H7 (cell line): ENCODE measurements around the gene BET1L. TPM values are rescaled to one million over a fixed set of nuclear protein-coding genes. Genes with fewer than 3 reads are reported as not detected.
"Not testable (repeated sequence)": the region's sequence is repeated elsewhere in the genome, so short reads cannot be mapped to it uniquely, and the experiment has no call there.

Experiments
- DNase-seq: peaks from one replicate; pipeline ENCODE4 v3.0.0; 2012
- H3K27me3 ChIP-seq: 2 replicates; pipeline ENCODE4 v1.6.0; 2011; ENCODE audit warnings: mild to moderate bottlenecking, low read length; ENCODE audit not compliant: control insufficient read depth, insufficient read depth
- H3K36me3 ChIP-seq: replicated peaks from 2 replicates; pipeline ENCODE4 v1.5.1; 2011; ENCODE audit warnings: low read length; ENCODE audit not compliant: control insufficient read depth, insufficient read depth
- H3K4me3 ChIP-seq: 2 replicates; pipeline ENCODE4 v1.5.1; 2011; ENCODE audit warnings: low read depth, mild to moderate bottlenecking, control low read depth, low read length, moderate library complexity; ENCODE audit not compliant: insufficient read depth
- total RNA-seq: library from RNA; depleted of rRNA; stranded (reverse); fragments of >200 nt; shearing (Covaris generic); gene quantifications from 2 replicates; pipeline ENCODE4 v1.2.3, GENCODE V29; 2014; rRNA removed

Gene BET1L
- 21.5 and 23.7 TPM in 2 replicates for total RNA-seq

- peak; percentile 99 for DNase-seq
- peaks cover 34% of the 10 kb centered on the region for H3K36me3 ChIP-seq
- peak within 1 kb of the TSS; percentile 66 for H3K4me3 ChIP-seq
- no peaks in the 10 kb centered on the region for H3K27me3 ChIP-seq
Measured at GRCh38 chr11:207208-207862, at the start of gene BET1L, which contains the start of gene RIC8A. TSS of gene BET1L (minus strand) at chr11:207399. CDS start at chr11:207321, 78 bp downstream. TSS of gene RIC8A (plus strand) at chr11:207708. CDS start at chr11:208855, 1,147 bp downstream.

- Histone ChIP-seq H3K27me3 (no peaks in the 10 kb centered on the region), H3K4me3 (no peak overlapping the region), H3K36me3 (peaks cover 14% of the 10 kb centered on the region)
- no peak for DNase-seq
Measured at GRCh38 chr11:255816-256215, 48.6 kb upstream of the BET1L start.

DNA sequence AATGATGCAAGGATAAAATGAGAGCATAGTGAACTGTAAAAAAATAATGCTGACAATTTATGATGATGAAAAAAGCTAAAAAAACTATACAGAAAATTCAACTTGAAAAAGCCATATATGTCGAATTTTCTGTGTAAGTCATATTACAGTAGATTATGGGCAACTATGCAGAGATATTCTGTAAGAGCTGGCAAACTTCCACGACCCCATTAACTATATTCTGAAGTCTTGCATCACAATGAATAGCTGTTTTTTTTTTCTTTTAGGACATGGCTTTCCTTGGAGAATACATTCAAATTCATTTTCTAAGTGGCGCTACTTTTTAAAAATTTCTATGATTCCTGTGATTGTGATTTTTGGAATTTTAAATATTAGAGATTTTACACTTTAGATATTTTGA is 48.0 kb upstream of the BET1L start:
- no peak for DNase-seq
- no peaks in the 10 kb centered on the region for H3K27me3 ChIP-seq
- peaks cover 14% of the 10 kb centered on the region for H3K36me3 ChIP-seq
- no peak overlapping the region for H3K4me3 ChIP-seq

GRCh38 chr11:253886-254270 is 46.7 kb upstream of the BET1L start:
- no peak overlapping the region for H3K4me3 ChIP-seq
- no peaks in the 10 kb centered on the region for H3K27me3 ChIP-seq
- no peak for DNase-seq
- H3K36me3 ChIP-seq: peaks cover 19% of the 10 kb centered on the region

DNA sequence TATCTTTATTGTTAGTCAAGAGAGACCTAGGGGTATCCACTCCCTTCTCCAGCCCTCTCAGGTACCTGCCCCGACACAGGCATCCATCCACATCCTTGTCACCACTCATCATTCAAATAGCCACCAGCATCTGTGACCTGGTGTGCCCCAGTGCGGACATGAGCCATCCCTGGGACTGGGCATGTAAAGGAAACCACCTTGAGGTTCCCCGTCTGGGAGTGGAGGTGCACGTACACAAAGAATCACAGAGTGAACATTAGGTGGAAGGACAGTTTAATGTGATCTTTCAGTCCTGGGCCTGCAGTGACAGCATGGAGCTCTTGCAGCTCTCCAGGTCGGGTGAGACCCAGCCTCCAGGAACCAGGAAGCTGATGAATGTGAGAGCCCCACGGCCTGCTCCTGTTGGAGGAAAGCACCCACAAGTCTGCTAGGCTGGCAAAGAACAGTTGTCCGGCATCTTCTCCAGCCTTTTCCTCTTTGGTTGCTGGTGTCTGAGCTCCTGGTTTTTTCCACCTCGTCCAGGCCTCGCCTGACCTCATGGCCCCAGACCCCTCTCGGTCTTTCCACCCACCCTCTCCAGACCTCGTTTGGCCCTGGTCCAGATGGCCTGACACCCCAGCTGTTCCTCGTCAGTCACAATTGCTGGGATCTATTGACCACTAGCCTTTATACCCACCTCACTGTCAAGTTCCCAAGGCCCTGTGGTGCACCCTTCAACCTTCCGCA is 46.1 kb upstream of the BET1L start:
- DNase-seq: no peak
- peaks cover 22% of the 10 kb centered on the region for H3K36me3 ChIP-seq
- no peak overlapping the region for H3K4me3 ChIP-seq
- H3K27me3 ChIP-seq: no peaks in the 10 kb centered on the region

GRCh38 chr11:252666-253065 is 45.5 kb upstream of the BET1L start:
- peaks cover 24% of the 10 kb centered on the region for H3K36me3 ChIP-seq
- DNase-seq: no peak
- H3K27me3 ChIP-seq: no peaks in the 10 kb centered on the region
- no peak overlapping the region for H3K4me3 ChIP-seq

- DNase-seq: no peak
- Histone ChIP-seq H3K4me3 (no peak overlapping the region), H3K27me3 (no peaks in the 10 kb centered on the region), H3K36me3 (peaks cover 28% of the 10 kb centered on the region)
Measured at GRCh38 chr11:251550-251949, 44.4 kb upstream of the BET1L start.

- Histone ChIP-seq H3K4me3 (no peak overlapping the region), H3K36me3 (peaks cover 28% of the 10 kb centered on the region), H3K27me3 (no peaks in the 10 kb centered on the region)
- peak; percentile 83 for DNase-seq
Measured at GRCh38 chr11:250740-251299, 43.6 kb upstream of the BET1L start.

DNA sequence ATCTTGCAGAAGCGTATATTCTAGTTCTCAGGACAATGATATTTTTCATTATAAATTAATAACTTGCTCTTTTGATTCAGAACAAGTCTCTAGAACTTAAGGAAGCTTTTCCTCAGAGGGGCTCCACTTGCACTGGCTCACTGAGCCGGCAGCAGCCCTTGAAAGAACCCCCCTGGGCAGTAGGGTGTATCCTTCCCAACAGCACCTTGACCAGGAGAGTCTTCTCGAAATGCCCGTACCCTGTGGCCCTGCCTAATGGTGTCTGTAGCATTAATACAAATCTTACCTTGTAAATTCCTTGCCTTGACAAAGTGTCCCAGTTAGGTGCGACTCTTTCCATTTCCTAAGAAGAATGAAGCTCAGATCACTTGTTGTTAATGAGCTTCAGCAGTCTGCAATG is 43.1 kb upstream of the BET1L start:
- peaks cover 30% of the 10 kb centered on the region for H3K36me3 ChIP-seq
- no peaks in the 10 kb centered on the region for H3K27me3 ChIP-seq
- no peak for DNase-seq
- H3K4me3 ChIP-seq: no peak overlapping the region

GRCh38 chr11:249062-249461 is 41.9 kb upstream of the BET1L start:
- peaks cover 35% of the 10 kb centered on the region for H3K36me3 ChIP-seq
- H3K4me3 ChIP-seq: no peak overlapping the region
- H3K27me3 ChIP-seq: no peaks in the 10 kb centered on the region
- no peak for DNase-seq

- Histone ChIP-seq H3K27me3 (no peaks in the 10 kb centered on the region), H3K4me3 (no peak overlapping the region), H3K36me3 (peaks cover 23% of the 10 kb centered on the region)
- DNase-seq: no peak
Measured at GRCh38 chr11:244376-244775, 37.2 kb upstream of the BET1L start.

DNA sequence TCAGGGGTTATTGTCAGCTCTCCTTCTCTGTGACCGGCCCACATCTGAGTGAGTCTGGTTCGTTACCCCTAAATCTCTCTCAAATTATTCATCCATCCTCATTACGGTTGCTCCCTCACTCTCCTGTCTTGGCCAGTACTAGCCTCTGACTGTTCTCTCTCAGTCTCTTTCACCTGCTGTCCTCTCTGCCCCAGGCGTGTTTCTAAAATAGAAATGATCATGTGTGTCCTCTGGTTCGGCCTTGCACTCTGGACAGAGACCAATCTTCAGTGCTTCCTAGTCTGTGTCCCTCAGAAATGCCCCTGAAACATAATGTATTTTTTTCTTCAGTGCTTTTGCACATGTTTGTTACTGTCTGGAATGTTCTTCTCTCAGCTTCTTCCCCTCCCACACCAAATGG is 34.4 kb upstream of the BET1L start:
- no peak for DNase-seq

GRCh38 chr11:240315-240714 is 33.1 kb upstream of the BET1L start:
- no peak for DNase-seq
- Histone ChIP-seq H3K27me3 (no peaks in the 10 kb centered on the region), H3K36me3 (peaks cover 9% of the 10 kb centered on the region)

More for the DNA sequence above, 34.4 kb upstream of the BET1L start:
- Histone ChIP-seq H3K4me3 (no peak overlapping the region), H3K36me3 (peaks cover 11% of the 10 kb centered on the region), H3K27me3 (no peaks in the 10 kb centered on the region)

GRCh38 chr11:238346-238745 is 31.1 kb upstream of the BET1L start:
- H3K36me3 ChIP-seq, H3K4me3 ChIP-seq, DNase-seq, H3K27me3 ChIP-seq: not testable (repeated sequence)

More at GRCh38 chr11:240315-240714, 33.1 kb upstream of the BET1L start:
- H3K4me3 ChIP-seq: no peak overlapping the region
